BLaER1 (cell line): ENCODE measurements around the gene NDST4.

ENCODE experiments used
- H3K27ac ChIP-seq: shearing (Covaris generic); formaldehyde crosslinking; 2 replicates; pipeline ENCODE4 v1.8.1; 2022
- H3K27me3 ChIP-seq: shearing (Covaris generic); formaldehyde crosslinking; 2 replicates; pipeline ENCODE4 v1.8.1; 2022
- H3K36me3 ChIP-seq: shearing (Covaris generic); formaldehyde crosslinking; 2 replicates; pipeline ENCODE4 v1.8.1; 2022
- H3K4me1 ChIP-seq: shearing (Covaris generic); formaldehyde crosslinking; 2 replicates; pipeline ENCODE4 v1.8.1; 2022
- H3K4me2 ChIP-seq: shearing (Covaris generic); formaldehyde crosslinking; 2 replicates; pipeline ENCODE4 v1.8.1; 2022
- H3K4me3 ChIP-seq: shearing (Covaris generic); formaldehyde crosslinking; 2 replicates; pipeline ENCODE4 v1.8.1; 2022
- H3K9ac ChIP-seq: shearing (Covaris generic); formaldehyde crosslinking; 2 replicates; pipeline ENCODE4 v1.8.1; 2022
- H3K9me3 ChIP-seq: shearing (Covaris generic); formaldehyde crosslinking; 2 replicates; pipeline ENCODE4 v1.8.1; 2022
- H4K20me1 ChIP-seq: shearing (Covaris generic); formaldehyde crosslinking; 2 replicates; pipeline ENCODE4 v1.8.1; 2022
- Cebpa-rat ChIP-seq: shearing (Covaris generic); IDR thresholded peaks from 2 replicates; pipeline ENCODE4 v1.8.1; 2022

The NDST4 gene

GRCh38 chr4:114815760-114816159 lies 297.7 kb downstream of the NDST4 start:
- H3K27me3 ChIP-seq = no peaks in the 10 kb centered on the region
- no peak overlapping the region for H3K27ac ChIP-seq
- H3K9me3 ChIP-seq = no peaks in the 10 kb centered on the region
- no peaks in the 10 kb centered on the region for H3K4me1 ChIP-seq
- H3K4me3 ChIP-seq = no peak overlapping the region
- no peaks in the 10 kb centered on the region for H3K36me3 ChIP-seq
- H3K9ac ChIP-seq = no peak overlapping the region
- H4K20me1 ChIP-seq = no peaks in the 10 kb centered on the region
- H3K4me2 ChIP-seq = no peak overlapping the region
- TF ChIP-seq Cebpa-rat = no peak

- H3K4me1 ChIP-seq = no peaks in the 10 kb centered on the region
- H3K9me3 ChIP-seq = no peaks in the 10 kb centered on the region
- no peaks in the 10 kb centered on the region for H3K27me3 ChIP-seq
- no peaks in the 10 kb centered on the region for H4K20me1 ChIP-seq
- no peak for TF ChIP-seq Cebpa-rat
- no peak overlapping the region for H3K27ac ChIP-seq
- H3K4me2 ChIP-seq = no peak overlapping the region
- H3K9ac ChIP-seq = no peak overlapping the region
- no peaks in the 10 kb centered on the region for H3K36me3 ChIP-seq
- H3K4me3 ChIP-seq = no peak overlapping the region
Observed at GRCh38 chr4:114813961-114814360, 299.5 kb downstream of the NDST4 start.

GRCh38 chr4:114811564-114812301 lies 301.7 kb downstream of the NDST4 start:
- Histone ChIP-seq H3K9ac (no peak overlapping the region), H3K4me2 (no peak overlapping the region), H3K27me3 (no peaks in the 10 kb centered on the region), H3K4me1 (no peaks in the 10 kb centered on the region), H4K20me1 (no peaks in the 10 kb centered on the region), H3K9me3 (no peaks in the 10 kb centered on the region), H3K36me3 (no peaks in the 10 kb centered on the region), H3K4me3 (no peak overlapping the region), H3K27ac (no peak overlapping the region)
- no peak for TF ChIP-seq Cebpa-rat

GRCh38 chr4:114807759-114808404 lies 305.5 kb downstream of the NDST4 start:
- Histone ChIP-seq H3K27ac (no peak overlapping the region), H3K4me3 (no peak overlapping the region), H3K4me2 (no peak overlapping the region), H3K27me3 (no peaks in the 10 kb centered on the region), H3K4me1 (no peaks in the 10 kb centered on the region), H4K20me1 (no peaks in the 10 kb centered on the region), H3K9me3 (no peaks in the 10 kb centered on the region), H3K36me3 (no peaks in the 10 kb centered on the region), H3K9ac (no peak overlapping the region)
- no peak for TF ChIP-seq Cebpa-rat

GRCh38 chr4:114807357-114807756 lies 306.1 kb downstream of the NDST4 start:
- Histone ChIP-seq H3K4me2 (no peak overlapping the region), H3K36me3 (no peaks in the 10 kb centered on the region), H3K9me3 (no peaks in the 10 kb centered on the region), H4K20me1 (no peaks in the 10 kb centered on the region), H3K9ac (no peak overlapping the region), H3K4me1 (no peaks in the 10 kb centered on the region), H3K27ac (no peak overlapping the region), H3K27me3 (no peaks in the 10 kb centered on the region), H3K4me3 (no peak overlapping the region)
- no peak for TF ChIP-seq Cebpa-rat

GRCh38 chr4:114791976-114792375 lies 321.4 kb downstream of the NDST4 start:
- no peak overlapping the region for H3K4me2 ChIP-seq
- H3K27ac ChIP-seq = no peak overlapping the region
- H3K4me1 ChIP-seq = no peaks in the 10 kb centered on the region
- no peak overlapping the region for H3K4me3 ChIP-seq
- no peaks in the 10 kb centered on the region for H3K36me3 ChIP-seq
- no peaks in the 10 kb centered on the region for H4K20me1 ChIP-seq
- TF ChIP-seq Cebpa-rat = no peak
- no peaks in the 10 kb centered on the region for H3K9me3 ChIP-seq
- no peaks in the 10 kb centered on the region for H3K27me3 ChIP-seq
- no peak overlapping the region for H3K9ac ChIP-seq

- no peaks in the 10 kb centered on the region for H3K9me3 ChIP-seq
- no peak for TF ChIP-seq Cebpa-rat
- H3K4me2 ChIP-seq = no peak overlapping the region
- H3K4me1 ChIP-seq = no peaks in the 10 kb centered on the region
- no peaks in the 10 kb centered on the region for H3K36me3 ChIP-seq
- H3K4me3 ChIP-seq = no peak overlapping the region
- no peaks in the 10 kb centered on the region for H3K27me3 ChIP-seq
- H4K20me1 ChIP-seq = no peaks in the 10 kb centered on the region
- no peak overlapping the region for H3K9ac ChIP-seq
- H3K27ac ChIP-seq = no peak overlapping the region
Observed at GRCh38 chr4:114785570-114785969, 327.9 kb downstream of the NDST4 start.

- no peak overlapping the region for H3K9ac ChIP-seq
- H3K4me3 ChIP-seq = no peak overlapping the region
- no peaks in the 10 kb centered on the region for H3K27me3 ChIP-seq
- no peak overlapping the region for H3K27ac ChIP-seq
- TF ChIP-seq Cebpa-rat = no peak
- H3K36me3 ChIP-seq = no peaks in the 10 kb centered on the region
- no peak overlapping the region for H3K4me2 ChIP-seq
- H3K9me3 ChIP-seq = no peaks in the 10 kb centered on the region
- H4K20me1 ChIP-seq = no peaks in the 10 kb centered on the region
- no peaks in the 10 kb centered on the region for H3K4me1 ChIP-seq
Observed at GRCh38 chr4:114783215-114783595, 330.2 kb downstream of the NDST4 start.

- Histone ChIP-seq H3K27me3 (no peaks in the 10 kb centered on the region), H3K4me3 (no peak overlapping the region), H3K36me3 (no peaks in the 10 kb centered on the region), H3K4me1 (no peaks in the 10 kb centered on the region), H3K27ac (no peak overlapping the region), H3K9me3 (no peaks in the 10 kb centered on the region), H3K4me2 (no peak overlapping the region), H3K9ac (no peak overlapping the region), H4K20me1 (no peaks in the 10 kb centered on the region)
- TF ChIP-seq Cebpa-rat = no peak
Observed at GRCh38 chr4:114782415-114783214, 330.8 kb downstream of the NDST4 start.

GRCh38 chr4:114780205-114780604 lies 333.2 kb downstream of the NDST4 start:
- no peak overlapping the region for H3K4me2 ChIP-seq

More at GRCh38 chr4:114780205-114780604, 333.2 kb downstream of the NDST4 start:
- Histone ChIP-seq H3K36me3 (no peaks in the 10 kb centered on the region), H3K9me3 (no peaks in the 10 kb centered on the region), H3K4me1 (no peaks in the 10 kb centered on the region), H4K20me1 (no peaks in the 10 kb centered on the region), H3K27me3 (no peaks in the 10 kb centered on the region), H3K4me3 (no peak overlapping the region), H3K27ac (no peak overlapping the region), H3K9ac (no peak overlapping the region)
- TF ChIP-seq Cebpa-rat = no peak
